Stomach (tissue), 4 donors: Measurements from ENCODE around the gene ERC2.

Experiments used
- CTCF ChIP-seq, 7 experiments: fragments of 450-650 bp in 4 of 7; fragments of 200-600 bp in 3 of 7; sonication (generic) in 3 of 7; IDR thresholded peaks; one replicate each; pipeline ENCODE4 v1.5.1; 2016 to 2019; ENCODE audit warnings: antibody characterized with exemption in 7 of 7, control low read depth in 2 of 7, mild to moderate bottlenecking in 1 of 7
- POLR2A ChIP-seq, 4 donors: fragments of 450-650 bp; IDR thresholded peaks; one replicate each; pipeline ENCODE4 v1.6.1; 2016; ENCODE audit warnings: antibody characterized with exemption in 4 of 4, control low read depth in 2 of 4, mild to moderate bottlenecking in 1 of 4, moderate library complexity in 1 of 4

GRCh38 chr3:55467099-55467498 is 1001.2 kb downstream of the ERC2 start:
- TF ChIP-seq CTCF (IDR thresholded peaks at IDR 0.05) (no peak), POLR2A (IDR thresholded peaks at IDR 0.05) (no peak)
